NCI-H446 (cell line): ENCODE results near the gene SLC39A2.
"Not testable (repeated sequence)": the region's sequence is repeated elsewhere in the genome, so short reads cannot be mapped to it uniquely, and the experiment has no call there.

Experiments
- DNase-seq, 2 experiments: peaks; one replicate each; lab custom pipeline; 2025; lab: John Stamatoyannopoulos, UW

Gene SLC39A2, protein sequence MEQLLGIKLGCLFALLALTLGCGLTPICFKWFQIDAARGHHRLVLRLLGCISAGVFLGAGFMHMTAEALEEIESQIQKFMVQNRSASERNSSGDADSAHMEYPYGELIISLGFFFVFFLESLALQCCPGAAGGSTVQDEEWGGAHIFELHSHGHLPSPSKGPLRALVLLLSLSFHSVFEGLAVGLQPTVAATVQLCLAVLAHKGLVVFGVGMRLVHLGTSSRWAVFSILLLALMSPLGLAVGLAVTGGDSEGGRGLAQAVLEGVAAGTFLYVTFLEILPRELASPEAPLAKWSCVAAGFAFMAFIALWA

DNA sequence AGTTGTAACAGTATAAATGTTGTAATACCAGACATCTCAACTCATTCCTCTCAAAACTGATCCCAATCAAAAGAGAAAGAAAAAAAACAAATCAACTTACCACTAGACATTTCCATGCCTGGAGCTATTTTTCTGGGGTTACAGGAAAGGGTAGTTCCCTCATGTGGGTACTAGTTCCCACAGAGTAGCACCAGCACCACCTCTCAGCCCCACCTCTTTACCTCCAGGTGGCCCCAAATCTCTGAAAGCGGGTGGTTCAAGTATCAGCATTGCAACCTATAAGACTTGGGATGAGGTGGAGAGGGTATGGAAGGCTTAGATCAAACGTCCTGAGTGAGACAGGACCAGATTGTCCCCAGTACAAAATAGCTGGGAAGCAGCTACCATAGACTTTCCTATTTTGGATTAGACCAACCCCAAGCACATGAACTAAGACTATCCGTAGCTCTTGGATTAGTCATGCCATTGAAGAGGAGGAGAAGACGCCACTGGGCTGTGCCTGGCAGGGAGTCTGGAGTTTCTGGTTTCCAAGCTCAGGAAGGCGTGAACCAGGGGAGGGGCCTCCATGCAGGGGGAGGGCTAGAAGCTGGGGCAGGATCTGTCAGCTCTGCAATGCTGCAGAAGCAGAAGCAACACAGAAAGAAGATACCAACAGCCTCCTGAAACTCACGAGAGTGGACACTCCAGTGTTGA lies at the start of gene SLC39A2:
Gene SLC39A2 (plus strand): TSS at position 620 of the 693 bp plus-strand sequence. CDS start 154 bp downstream, outside the sequence.
- DNase-seq: peak in 1 of 2 experiments; percentile 55

DNA sequence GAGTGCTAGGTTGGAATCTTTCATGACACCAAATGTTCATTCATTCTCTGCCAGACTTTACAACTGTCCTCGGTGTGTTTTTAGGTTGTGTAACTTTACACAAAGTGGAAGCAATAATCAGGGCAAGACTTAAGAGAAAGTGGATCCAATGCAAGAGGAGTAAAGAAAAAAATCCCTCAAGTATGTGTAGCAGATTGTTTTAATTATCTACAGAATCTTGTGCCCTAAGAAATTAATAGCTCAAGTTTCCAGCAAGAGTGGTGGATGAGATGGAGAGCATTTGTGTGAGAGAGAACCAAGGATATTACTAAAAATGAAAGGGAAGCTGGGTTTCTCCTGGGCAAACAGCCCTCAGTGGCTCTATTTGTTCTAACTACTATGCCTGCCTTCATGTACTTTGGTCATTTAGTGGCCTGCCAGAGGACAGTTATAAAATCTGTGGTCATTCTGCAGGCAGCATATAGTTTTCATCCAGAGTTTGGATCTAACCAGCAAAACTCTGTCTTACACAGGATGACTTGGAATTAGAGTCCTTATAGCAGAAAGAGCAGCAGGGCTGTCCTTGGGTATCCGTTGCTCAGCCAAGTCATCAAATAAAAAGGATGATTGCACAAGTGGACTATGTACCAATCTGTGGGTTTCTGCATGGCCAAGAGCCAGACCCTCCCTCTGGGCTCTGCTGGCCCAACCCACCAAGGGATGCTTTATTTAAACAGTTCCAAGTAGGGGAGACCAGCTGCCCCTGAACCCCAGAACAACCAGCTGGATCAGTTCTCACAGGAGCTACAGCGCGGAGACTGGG lies 44.2 kb upstream of the SLC39A2 start, which contains the start of gene RNASE2:
Gene RNASE2 (plus strand): TSS at position 752 of the 802 bp plus-strand sequence. CDS start 285 bp downstream, outside the sequence.
- not testable (repeated sequence) for DNase-seq

DNA sequence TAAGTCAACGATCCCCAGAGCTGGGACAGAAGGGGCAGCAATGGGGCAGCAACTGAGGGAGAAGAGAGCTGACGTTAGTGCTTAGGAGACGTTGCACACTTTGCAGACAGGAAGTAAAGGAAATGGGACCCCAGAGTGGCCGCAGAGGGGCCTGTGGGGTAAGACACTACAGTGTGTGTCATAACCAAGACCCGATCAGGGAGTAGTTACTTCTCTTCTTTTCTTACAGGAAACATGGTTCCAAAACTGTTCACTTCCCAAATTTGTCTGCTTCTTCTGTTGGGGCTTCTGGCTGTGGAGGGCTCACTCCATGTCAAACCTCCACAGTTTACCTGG lies 43.6 kb upstream of the SLC39A2 start:
- DNase-seq: not testable (repeated sequence)

DNA sequence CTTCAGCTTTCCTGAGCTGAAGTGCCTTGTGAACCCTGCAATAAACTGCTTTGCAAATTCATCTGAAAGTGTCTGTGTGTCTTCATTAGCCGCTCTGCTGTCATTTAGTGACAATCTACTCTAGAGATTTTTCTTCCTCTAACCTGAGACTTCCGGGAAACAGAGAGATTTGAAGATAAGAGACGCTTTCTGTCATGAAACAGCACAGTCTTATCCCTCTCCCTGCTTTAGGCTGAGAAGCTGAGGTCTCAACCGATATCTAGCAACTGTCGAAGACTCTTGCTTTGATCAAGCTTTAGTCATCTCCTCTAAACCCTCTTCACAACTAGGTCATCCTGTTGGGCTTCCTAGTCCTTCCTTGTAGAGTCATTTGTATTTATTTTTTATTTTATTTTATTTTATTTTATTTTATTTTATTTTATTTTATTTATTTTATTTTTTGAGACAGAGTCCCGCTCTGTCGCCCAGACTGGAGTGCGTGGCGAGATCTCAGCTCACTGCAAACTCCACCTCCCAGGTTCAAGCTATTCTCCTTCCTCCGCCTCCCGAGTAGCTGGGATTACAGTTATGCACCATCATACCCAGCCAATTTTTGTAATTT lies 42.6 kb upstream of the SLC39A2 start:
- no peak for DNase-seq

DNA sequence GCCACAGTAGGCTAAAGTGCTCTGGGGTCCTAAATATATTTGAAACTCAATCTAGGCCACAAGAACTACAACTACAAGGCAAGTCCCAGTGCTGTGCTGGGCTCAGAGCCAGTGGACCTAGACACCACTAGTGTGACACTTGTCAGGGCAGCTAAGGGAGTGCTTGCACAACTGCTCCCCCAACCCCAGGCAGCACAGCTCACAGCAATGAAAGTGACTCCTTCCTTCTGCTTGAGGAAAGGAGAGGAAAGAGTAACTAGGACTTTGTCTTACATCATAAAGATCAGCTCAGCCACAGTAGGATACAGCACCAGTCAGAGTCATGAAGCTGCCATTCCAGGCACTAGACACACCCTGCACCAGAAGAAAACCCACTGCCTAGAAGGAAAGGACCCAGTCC lies 40.1 kb upstream of the SLC39A2 start:
- DNase-seq: not testable (repeated sequence)

DNA sequence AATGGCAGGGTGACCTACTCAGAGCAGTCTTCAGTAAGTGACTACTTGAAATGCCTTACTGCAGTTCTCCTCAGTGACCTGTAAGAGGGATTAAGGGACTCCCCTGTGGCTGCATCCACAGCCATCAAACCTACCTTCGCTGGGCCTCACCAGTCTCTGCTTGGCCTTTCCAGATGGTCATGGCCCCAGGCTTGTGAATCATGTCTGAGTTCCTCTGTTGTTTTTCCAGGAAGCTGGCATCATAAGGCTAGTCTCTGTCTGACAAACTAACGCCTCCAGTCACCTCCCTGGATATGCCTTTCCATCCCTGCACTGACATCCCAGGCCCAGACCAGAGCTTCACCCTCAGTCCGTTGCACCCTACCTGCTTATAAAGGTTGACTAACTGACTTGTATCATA lies 29.8 kb upstream of the SLC39A2 start:
- DNase-seq: no peak

DNA sequence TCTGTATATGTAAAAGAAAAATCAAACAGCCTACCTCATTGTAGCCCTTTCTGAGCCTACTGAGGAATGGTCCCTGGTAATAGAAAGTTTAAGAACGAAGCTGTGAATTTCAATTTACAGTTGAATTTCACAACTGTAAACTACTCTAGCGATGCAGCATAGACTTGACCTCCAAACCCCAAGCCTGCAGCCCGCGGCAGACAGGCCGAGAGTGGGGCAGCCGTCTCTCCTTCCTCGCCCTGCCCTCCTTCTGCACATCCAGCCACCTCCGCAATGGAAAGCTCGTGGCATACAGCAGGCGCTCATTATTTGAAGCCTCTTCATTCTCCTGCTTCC lies 28.5 kb upstream of the SLC39A2 start:
- DNase-seq: no peak

DNA sequence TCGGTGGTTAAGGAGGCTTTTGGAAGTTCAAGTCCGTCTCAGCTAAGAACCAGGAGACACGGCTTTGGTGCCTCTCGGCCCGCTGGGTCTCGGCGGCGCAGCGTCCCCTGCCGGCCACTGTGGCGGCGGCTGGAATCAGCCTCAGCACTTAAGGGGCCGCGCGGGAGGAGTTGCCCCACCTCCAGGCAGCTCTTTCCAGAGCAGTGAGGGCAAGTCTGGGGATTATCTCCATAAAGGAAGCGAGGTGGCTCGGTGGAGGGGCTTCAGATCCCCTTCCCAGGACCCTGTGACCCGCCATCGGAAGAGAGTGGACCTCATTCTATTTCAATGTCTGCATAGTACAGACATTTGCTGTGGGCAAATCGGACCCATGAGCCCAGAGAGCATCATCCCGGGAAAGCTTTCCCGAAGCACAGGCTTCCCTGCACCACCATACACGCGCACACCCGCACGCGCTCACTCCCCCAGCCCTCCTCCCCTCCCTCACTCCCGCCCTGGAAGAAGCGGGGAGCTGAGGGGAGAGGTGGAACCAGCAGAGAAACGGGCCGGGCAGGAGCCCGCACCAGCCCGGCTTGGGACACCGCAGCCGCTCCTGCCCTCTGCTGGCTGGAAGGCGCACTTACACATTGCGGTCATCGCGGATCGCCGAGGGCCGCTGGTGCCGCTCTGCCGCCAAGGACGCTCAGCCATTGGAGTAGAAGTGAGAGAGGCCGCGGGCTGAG lies 27.9 kb upstream of the SLC39A2 start:
- DNase-seq: peak; percentile 75 to 93

DNA sequence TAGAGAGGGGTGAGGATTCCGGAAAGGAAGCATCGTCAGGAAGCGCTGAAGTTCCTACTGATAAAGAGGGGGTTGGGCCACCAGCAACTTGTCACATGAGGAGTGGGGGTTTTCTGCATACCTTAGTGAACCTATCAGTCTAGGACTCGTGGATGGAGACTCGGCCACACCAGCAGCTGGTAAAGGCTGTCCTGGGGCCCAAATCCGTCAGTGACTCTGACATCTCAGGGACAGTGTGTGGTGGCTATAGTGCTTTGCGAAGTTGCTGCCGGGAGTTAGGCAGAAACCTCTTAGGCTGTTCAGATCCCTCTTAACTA lies 27.4 kb upstream of the SLC39A2 start:
- no peak for DNase-seq

DNA sequence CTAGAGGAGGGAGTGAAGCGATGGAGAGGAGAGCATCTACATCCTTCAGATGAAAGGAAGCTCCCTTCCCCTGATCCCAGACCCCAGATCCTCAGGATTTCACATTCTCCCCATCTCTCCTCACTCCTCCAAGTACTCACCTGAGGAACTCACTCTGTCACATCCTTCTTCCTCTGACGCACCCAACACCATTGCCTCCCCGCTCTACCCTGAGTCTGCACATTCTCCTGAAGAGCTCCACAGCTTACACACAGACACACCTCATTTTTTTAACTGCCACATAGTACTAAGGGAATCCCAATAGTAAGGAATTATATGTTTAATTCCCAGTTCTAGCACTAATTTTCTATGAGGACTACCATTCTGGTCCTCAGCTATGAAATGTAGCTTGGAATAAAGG lies 25.6 kb upstream of the SLC39A2 start:
- DNase-seq: no peak

DNA sequence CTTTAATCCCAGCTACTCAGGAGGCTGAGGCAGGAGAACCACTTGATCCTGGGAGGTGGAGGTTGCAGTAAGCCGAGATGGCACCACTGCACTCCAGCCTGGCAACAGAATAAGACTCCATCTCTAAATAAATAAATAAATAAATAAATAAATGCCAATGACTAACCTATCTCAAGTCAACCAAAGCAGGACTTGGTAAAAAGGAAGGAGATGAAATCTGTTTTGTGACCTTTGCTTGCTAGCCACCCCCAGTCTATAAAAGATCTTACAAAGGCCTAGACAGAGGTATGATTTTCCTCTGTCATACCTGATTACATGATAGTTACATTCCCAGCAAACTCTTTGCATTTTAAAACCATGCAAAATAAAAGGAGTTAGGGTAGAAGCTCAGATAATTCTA lies 22.8 kb upstream of the SLC39A2 start:
- DNase-seq: no peak

DNA sequence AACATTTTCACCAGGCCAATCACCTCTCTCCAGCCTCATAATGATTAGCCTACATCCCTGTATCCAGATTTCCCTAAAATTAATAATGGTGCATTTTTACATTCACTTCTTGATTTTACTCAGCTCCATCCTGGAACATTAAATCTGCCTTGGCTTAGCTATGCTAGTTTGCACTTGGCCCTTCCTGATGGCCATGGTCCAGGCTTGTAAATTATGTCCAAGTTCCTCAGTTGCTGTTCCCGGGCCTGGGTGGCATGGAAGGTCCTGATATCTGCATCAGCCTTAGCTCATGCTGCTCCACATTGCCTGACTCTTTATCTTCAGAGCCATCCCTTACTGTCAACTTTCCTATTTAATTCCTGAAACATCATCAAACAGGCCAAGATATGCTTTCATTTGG lies 20.4 kb upstream of the SLC39A2 start:
- DNase-seq: no peak

DNA sequence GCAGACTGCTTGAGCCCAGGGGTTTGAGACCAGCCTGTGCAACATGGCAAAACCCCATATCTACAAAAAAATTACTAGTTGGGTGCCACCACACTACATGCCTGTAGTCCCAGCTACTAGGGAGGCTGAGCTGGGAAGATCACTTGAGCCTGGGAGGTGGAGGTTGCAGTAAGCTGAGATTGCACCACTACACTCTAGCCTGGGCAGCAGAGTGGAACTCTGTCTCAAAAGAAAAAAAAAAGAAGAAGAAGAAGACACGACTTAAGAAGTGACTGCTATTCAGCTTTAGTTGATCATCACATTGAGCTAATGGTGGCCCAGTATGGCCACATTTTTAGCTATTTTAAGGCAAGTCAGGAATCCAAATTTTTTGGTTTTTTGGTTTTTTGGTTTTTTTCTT lies 18.2 kb upstream of the SLC39A2 start:
- no peak for DNase-seq

DNA sequence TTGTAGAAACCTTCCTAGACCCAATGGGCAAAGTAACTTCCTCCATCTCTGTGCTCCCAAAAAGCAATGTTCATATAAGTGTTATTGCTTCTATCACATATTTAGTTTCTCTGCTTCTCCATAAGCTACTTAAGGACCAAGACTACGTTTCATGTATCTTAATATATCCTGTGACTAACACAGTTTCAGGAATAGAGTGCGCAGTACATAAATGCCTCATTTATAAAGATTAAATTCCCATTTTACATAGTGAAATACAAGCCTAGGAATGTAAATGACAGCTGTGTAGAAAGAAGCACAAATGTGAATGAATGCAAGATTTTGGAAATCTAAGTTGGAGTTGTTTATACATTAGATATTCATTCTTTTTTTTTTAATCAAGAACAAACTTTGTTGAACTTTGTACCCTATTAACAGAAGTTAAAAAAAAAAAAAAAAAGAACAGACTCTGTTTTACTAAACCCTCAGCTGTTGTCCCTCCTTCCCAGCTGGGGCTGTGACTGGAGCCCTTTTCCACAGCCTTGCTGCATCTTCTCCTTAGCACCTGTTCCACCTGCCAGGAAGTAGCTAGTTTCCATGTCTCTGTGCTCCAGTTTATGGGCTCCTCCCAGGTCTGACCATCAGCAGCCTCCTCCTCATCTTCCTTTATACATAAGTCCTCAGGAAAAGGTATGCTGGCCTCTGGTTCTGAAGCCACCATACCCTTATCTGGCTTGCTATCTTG lies 16.3 kb upstream of the SLC39A2 start:
- no peak for DNase-seq

DNA sequence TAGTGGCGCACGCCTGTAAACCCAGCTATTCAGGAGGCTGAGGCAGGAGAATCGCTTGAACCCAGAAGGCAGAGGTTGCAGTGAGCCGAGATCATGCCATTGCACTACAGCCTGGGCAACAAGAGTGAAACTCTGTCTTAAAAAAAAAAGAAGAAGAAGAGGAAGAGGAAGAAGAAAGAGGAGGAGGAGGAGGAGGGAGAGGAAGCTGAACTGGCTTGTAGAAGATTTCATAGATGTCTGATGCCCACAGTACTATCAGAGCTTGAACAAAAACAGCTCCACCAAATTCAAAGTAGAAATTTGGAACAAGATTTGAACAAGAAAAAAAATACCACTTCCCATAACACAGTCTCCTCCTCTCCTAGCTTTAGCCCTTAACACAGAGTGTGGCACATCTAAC lies 13.4 kb upstream of the SLC39A2 start:
- not testable (repeated sequence) for DNase-seq

DNA sequence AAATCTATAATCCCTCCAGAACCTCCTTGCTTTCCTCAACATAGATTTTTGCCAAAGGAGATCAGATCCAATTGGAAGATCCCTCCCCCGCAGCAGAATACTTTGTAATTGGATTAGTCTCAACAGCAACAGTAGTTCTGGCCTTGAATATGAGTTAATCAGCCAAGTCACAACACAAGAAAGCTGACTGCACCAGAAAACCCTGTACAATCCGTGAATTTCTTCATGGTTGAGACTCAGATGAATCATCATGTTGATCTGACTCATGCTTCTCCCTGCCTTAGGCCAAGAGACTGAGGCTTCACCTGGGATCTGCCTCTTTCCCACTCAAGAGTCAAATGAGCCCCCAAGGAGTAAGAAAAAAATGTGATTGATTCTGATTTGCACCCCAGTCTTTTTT lies 12.3 kb upstream of the SLC39A2 start:
- DNase-seq: peak in 1 of 2 experiments; percentile 64

DNA sequence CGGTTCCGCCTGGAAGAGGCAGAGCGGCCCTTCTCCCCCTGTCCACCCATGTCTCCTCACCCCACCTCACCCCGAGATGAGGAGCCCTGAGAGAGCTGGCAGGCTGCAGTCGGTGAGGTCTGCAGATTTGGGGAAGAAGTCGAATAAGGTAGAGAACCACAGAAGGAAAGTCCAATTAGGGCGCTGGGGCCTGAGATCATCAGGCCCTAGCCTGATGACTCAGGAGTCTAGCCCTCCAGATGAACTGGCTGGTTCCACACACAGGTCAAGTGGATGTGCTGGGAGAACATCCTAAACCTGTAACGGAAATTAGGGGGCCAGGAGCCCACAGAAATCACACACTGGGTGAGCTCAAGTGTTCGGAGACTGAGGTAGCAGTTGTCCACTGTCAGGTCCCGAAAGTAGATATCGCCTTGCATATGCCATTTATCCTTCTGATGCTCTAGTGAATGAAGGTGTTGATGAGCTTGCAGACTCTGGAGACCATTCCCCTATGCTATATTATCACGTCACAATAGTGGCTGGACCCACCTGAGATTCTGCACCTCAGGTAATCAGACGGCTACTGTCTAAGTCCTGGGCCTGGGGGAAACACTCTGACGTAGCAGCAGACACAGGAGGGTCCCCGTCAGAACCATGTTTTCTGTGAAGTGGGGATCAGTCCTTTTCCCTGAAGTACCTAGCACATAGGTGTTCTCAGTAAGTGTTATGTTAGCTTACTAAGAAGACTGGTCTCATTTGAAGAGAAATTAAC lies 10.2 kb upstream of the SLC39A2 start:
- peak in 1 of 2 experiments; percentile 13 for DNase-seq

DNA sequence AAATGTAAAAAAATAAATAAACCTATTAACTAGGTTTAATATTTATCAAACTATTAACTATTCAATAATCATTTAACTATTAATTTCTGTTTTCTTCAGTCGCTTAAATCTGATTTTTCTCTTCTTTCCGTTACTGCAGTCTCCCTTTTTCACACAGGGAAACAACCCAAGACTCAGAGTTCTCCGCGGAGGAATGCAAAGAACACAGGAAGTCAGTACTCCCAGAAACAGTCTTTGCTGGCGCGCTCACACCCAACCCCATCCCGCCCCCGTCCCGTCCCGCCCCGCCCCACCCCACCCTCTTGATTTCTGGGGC lies 9.7 kb upstream of the SLC39A2 start:
- DNase-seq: no peak

DNA sequence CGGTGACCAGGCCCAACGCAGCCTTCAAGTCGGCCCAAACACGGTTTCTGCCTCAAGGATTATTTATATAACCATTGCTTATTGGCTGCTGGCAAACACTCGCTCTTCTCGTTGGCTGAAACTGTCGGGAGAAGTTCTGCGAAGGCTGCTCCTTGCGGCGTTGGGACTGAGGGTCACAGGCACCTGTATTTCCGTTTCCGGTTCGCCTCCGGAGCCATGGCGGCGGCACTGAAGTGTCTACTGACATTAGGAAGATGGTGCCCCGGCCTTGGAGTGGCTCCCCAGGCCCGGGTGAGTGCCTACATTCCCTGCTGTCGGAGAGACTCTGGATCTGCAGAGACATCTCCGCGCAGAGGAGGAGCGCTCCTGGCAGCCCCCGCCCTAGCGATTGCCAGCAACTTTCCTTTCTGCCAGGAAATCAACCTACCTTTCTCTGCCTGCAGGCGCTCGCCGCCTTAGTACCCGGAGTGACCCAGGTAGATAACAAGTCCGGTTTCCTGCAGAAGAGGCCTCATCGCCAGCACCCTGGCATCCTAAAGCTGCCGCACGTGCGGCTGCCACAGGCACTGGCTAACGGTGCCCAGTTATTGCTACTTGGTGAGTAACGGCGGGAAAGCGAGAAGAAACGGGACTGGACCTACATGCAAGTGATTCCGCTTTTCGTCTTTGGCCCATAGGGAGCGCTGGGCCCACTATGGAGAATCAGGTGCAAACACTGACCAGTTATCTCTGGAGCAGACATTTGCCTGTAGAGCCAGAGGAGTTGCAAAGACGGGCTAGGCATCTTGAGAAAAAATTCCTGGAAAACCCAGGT lies 9.1 kb upstream of the SLC39A2 start, which contains the start of gene METTL17:
Gene METTL17 (plus strand): TSS at position 194 of the 814 bp plus-strand sequence. CDS start 23 bp downstream, at position 217.
- DNase-seq: peak; percentile 81 to 97

DNA sequence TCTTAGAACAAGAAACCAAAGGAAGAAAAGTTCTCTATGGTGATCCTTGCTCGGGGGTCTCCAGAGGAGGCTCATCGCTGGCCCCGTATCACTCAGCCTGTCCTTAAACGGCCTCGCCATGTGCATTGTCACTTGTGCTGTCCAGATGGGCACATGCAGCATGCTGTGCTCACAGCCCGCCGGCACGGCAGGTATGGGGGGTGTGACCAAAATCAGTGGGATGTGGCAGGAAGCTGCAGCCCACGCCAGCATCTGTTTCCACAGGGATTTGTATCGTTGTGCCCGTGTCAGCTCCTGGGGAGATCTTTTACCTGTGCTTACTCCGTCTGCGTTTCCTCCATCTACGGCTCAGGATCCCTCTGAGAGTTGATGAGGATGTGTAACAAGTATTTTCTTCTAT lies 2.6 kb upstream of the SLC39A2 start:
- DNase-seq: no peak
